Measurements from ENCODE around the gene GLIS1. TPM values are rescaled to one million over a fixed set of nuclear protein-coding genes. Genes with fewer than 3 reads are reported as not detected.
A peak's percentile ranks its signal among the peaks of the same experiment; 100 is the strongest.

GLIS1 gene
- polyA plus RNA-seq, 1 donor from 2014 or later, result not detected

GRCh38 chr1:53470155-53470554 lies 268.8 kb downstream of the GLIS1 start:
- no peak overlapping the region for H3K9ac ChIP-seq (ENCODE audit: low read length)
- H3K27me3 ChIP-seq (ENCODE audit: insufficient read depth, low read depth, low read length), result no peaks in the 10 kb centered on the region
- TF ChIP-seq CTCF (IDR thresholded peaks at IDR 0.05; ENCODE audit: poor library complexity, severe bottlenecking), result peak; percentile 48
- TF ChIP-seq, protein P1, sequence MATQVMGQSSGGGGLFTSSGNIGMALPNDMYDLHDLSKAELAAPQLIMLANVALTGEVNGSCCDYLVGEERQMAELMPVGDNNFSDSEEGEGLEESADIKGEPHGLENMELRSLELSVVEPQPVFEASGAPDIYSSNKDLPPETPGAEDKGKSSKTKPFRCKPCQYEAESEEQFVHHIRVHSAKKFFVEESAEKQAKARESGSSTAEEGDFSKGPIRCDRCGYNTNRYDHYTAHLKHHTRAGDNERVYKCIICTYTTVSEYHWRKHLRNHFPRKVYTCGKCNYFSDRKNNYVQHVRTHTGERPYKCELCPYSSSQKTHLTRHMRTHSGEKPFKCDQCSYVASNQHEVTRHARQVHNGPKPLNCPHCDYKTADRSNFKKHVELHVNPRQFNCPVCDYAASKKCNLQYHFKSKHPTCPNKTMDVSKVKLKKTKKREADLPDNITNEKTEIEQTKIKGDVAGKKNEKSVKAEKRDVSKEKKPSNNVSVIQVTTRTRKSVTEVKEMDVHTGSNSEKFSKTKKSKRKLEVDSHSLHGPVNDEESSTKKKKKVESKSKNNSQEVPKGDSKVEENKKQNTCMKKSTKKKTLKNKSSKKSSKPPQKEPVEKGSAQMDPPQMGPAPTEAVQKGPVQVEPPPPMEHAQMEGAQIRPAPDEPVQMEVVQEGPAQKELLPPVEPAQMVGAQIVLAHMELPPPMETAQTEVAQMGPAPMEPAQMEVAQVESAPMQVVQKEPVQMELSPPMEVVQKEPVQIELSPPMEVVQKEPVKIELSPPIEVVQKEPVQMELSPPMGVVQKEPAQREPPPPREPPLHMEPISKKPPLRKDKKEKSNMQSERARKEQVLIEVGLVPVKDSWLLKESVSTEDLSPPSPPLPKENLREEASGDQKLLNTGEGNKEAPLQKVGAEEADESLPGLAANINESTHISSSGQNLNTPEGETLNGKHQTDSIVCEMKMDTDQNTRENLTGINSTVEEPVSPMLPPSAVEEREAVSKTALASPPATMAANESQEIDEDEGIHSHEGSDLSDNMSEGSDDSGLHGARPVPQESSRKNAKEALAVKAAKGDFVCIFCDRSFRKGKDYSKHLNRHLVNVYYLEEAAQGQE (IDR thresholded peaks at IDR 0.05; ENCODE audit: borderline replicate concordance), result no peak
- H3K4me2 ChIP-seq (ENCODE audit: low read length), result no peak overlapping the region
- no peak overlapping the region for H2AFZ ChIP-seq (ENCODE audit: low read depth, low read length)
- no peaks in the 10 kb centered on the region for H3K9me3 ChIP-seq (ENCODE audit: low read length)
- no peaks in the 10 kb centered on the region for H3F3A ChIP-seq (ENCODE audit: insufficient read depth, low read length, poor library complexity, severe bottlenecking)
- H3K79me2 ChIP-seq (replicated peaks; ENCODE audit: insufficient read depth, low read length), result no peaks in the 10 kb centered on the region
- no peak overlapping the region for H3K4me3 ChIP-seq (ENCODE audit: low read length)
- H4K20me1 ChIP-seq (ENCODE audit: insufficient read depth), result no peaks in the 10 kb centered on the region
- H3K27ac ChIP-seq (ENCODE audit: low read length), result no peak overlapping the region
- H3K36me3 ChIP-seq (ENCODE audit: insufficient read depth, low read length), result no peaks in the 10 kb centered on the region
- H3K9me2 ChIP-seq (ENCODE audit: insufficient read depth, low read length), result no peaks in the 10 kb centered on the region

DNA sequence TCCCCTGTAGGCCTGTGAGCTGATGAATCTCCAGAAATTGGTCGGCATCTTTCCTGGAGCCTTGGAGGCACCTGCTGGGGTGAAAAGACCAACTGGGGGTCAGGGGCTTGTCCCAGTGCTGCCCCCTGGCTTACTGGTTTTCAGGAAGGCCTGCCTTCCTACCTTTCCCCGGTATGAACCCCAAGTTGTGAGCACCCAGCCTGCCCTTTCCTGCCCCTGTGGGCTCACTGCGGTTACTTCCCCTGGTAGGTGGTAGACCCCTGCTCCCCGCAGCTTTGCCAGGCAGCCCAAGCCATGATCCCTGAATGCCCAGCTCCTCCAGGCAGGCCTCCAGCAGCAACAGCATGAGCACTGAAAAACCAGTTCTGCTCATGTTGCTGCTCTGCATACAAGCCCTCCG lies 269.6 kb downstream of the GLIS1 start:
- Histone ChIP-seq H3K27me3 (ENCODE audit: insufficient read depth, low read depth, low read length) (no peaks in the 10 kb centered on the region), H3K27ac (ENCODE audit: low read length) (no peak overlapping the region), H3K9ac (ENCODE audit: low read length) (no peak overlapping the region), H2AFZ (ENCODE audit: low read depth, low read length) (no peak overlapping the region), H3K4me2 (ENCODE audit: low read length) (no peak overlapping the region), H3K9me3 (ENCODE audit: low read length) (no peaks in the 10 kb centered on the region), H3K4me3 (ENCODE audit: low read length) (no peak overlapping the region), H3K9me2 (ENCODE audit: insufficient read depth, low read length) (no peaks in the 10 kb centered on the region), H3K36me3 (ENCODE audit: insufficient read depth, low read length) (no peaks in the 10 kb centered on the region), H3K79me2 (replicated peaks; ENCODE audit: insufficient read depth, low read length) (no peaks in the 10 kb centered on the region), H3F3A (ENCODE audit: insufficient read depth, low read length, poor library complexity, severe bottlenecking) (no peaks in the 10 kb centered on the region), H4K20me1 (ENCODE audit: insufficient read depth) (no peaks in the 10 kb centered on the region)
- no peak for TF ChIP-seq EZH2 (IDR thresholded peaks at IDR 0.05; ENCODE audit: borderline replicate concordance, insufficient read depth, low read length, poor library complexity, severe bottlenecking)
- TF ChIP-seq, protein P1 (IDR thresholded peaks at IDR 0.05; ENCODE audit: borderline replicate concordance), result no peak
- no peak for TF ChIP-seq SMC3 (conservative IDR thresholded peaks at IDR 0.05; ENCODE audit: poor library complexity)
- TF ChIP-seq TAF1 (IDR thresholded peaks at IDR 0.05; ENCODE audit: low read depth), result no peak

Data from neural cell (in vitro differentiated cells).